GM23338 (cell line): ENCODE data around the gene DPH2. TPM values are rescaled to one million over a fixed set of nuclear protein-coding genes. Genes with fewer than 3 reads are reported as not detected.

ENCODE experiments used
- ATAC-seq: fragments of 200-7000 bp; cut with Tn5 transposase; 3 replicates; pipeline ENCODE4 v1.9.1; 2020
- DNase-seq: peaks from one replicate; pipeline ENCODE4 v3.0.0-alpha.2; 2015; ENCODE audit warnings: low spot score
- H2AFZ ChIP-seq: fragments of 200-600 bp; sonication (generic); 2 replicates; pipeline ENCODE4 v1.8.0; 2016; ENCODE audit warnings: antibody characterized with exemption, mild to moderate bottlenecking, moderate library complexity
- H3F3A ChIP-seq: fragments of 200-600 bp; sonication (generic); replicated peaks from 2 replicates; pipeline ENCODE4 v1.8.0; 2017; ENCODE audit warnings: antibody characterized with exemption, mixed run types, low read depth
- H3K27ac ChIP-seq: fragments of 200-600 bp; sonication (generic); 2 replicates; pipeline ENCODE4 v1.6.1; 2016; ENCODE audit warnings: low read depth
- H3K27me3 ChIP-seq: fragments of 200-600 bp; sonication (generic); 2 replicates; pipeline ENCODE4 v1.8.0; 2016; ENCODE audit warnings: mild to moderate bottlenecking, mixed run types, moderate library complexity; ENCODE audit not compliant: insufficient read depth
- H3K36me3 ChIP-seq: fragments of 200-600 bp; sonication (generic); 2 replicates; pipeline ENCODE4 v1.8.0; 2016; ENCODE audit warnings: mild to moderate bottlenecking; ENCODE audit not compliant: insufficient read depth
- H3K4me1 ChIP-seq: fragments of 200-600 bp; sonication (generic); 2 replicates; pipeline ENCODE4 v1.8.0; 2016; ENCODE audit warnings: mild to moderate bottlenecking, moderate library complexity; ENCODE audit not compliant: insufficient read depth
- H3K4me2 ChIP-seq: fragments of 200-600 bp; sonication (generic); 2 replicates; pipeline ENCODE4 v1.7.1; 2017; ENCODE audit warnings: mixed run types
- H3K4me3 ChIP-seq: fragments of 200-600 bp; sonication (generic); 2 replicates; pipeline ENCODE4 v1.6.1; 2016; ENCODE audit warnings: mixed run types
- H3K79me2 ChIP-seq: fragments of 200-600 bp; sonication (generic); replicated peaks from 2 replicates; pipeline ENCODE4 v1.8.0; 2017; ENCODE audit warnings: mild to moderate bottlenecking; ENCODE audit not compliant: insufficient read depth
- H3K9me2 ChIP-seq: fragments of 200-600 bp; sonication (generic); 2 replicates; pipeline ENCODE4 v1.8.0; 2017; ENCODE audit not compliant: insufficient read depth
- H4K20me1 ChIP-seq: fragments of 200-600 bp; sonication (generic); replicated peaks from 2 replicates; pipeline ENCODE4 v1.8.0; 2017; ENCODE audit warnings: mild to moderate bottlenecking; ENCODE audit not compliant: insufficient read depth
- H3K27ac Mint-ChIP-seq: 2 replicates; pipeline ENCODE4 v1.8.0; 2020; ENCODE audit warnings: inconsistent platforms, mild to moderate bottlenecking, moderate library complexity, mixed read lengths
- H3K27me3 Mint-ChIP-seq: 3 replicates; pipeline ENCODE4 v1.8.0; 2022; ENCODE audit warnings: low read depth, mild to moderate bottlenecking, moderate library complexity, mixed read lengths, inconsistent platforms; ENCODE audit not compliant: insufficient read depth, poor library complexity
- H3K36me3 Mint-ChIP-seq: 3 replicates; pipeline ENCODE4 v1.8.0; 2021; ENCODE audit warnings: low read depth, mild to moderate bottlenecking, inconsistent platforms, moderate library complexity, mixed read lengths
- H3K4me1 Mint-ChIP-seq: 3 replicates; pipeline ENCODE4 v1.8.0; 2020; ENCODE audit warnings: mild to moderate bottlenecking, inconsistent platforms, mixed read lengths
- H3K4me3 Mint-ChIP-seq: 3 replicates; pipeline ENCODE4 v1.8.0; 2021; ENCODE audit warnings: moderate library complexity, mild to moderate bottlenecking, inconsistent platforms, mixed read lengths
- H3K9me3 Mint-ChIP-seq: 3 replicates; pipeline ENCODE4 v1.8.0; 2020; ENCODE audit warnings: moderate library complexity, mild to moderate bottlenecking, inconsistent platforms, mixed read lengths
- CREB1 ChIP-seq: fragments of 250-450 bp; sonication (Bioruptor Pico); IDR thresholded peaks from 2 replicates; pipeline ENCODE4 v1.5.0; 2020; ENCODE audit warnings: low read depth, mild to moderate bottlenecking, moderate library complexity
- CTCF ChIP-seq, 2 experiments: fragments of 200-600 bp in 1 of 2; sonication (generic) in 1 of 2; conservative IDR thresholded peaks; 2 replicates each; pipeline versions ENCODE4 v1.5.1 to v1.6.1; 2016 to 2017; ENCODE audit warnings: antibody characterized with exemption in 2 of 2, low read depth in 2 of 2, mild to moderate bottlenecking in 2 of 2, moderate library complexity in 1 of 2
- ETS1 ChIP-seq: IDR thresholded peaks from 2 replicates; pipeline ENCODE4 v1.6.1; 2016; ENCODE audit warnings: antibody characterized with exemption
- EZH2 ChIP-seq: fragments of 200-600 bp; sonication (generic); IDR thresholded peaks from one replicate; pipeline ENCODE4 v1.8.0; 2017; ENCODE audit warnings: antibody characterized with exemption, mild to moderate bottlenecking, low read depth; ENCODE audit not compliant: unreplicated experiment
- EZH2phosphoT487 ChIP-seq: fragments of 200-600 bp; sonication (generic); IDR thresholded peaks from one replicate; pipeline ENCODE4 v1.8.1; 2018; ENCODE audit warnings: antibody characterized with exemption; ENCODE audit not compliant: unreplicated experiment
- JUNB ChIP-seq: IDR thresholded peaks from one replicate; pipeline ENCODE4 v1.6.1; 2016; ENCODE audit warnings: antibody characterized with exemption; ENCODE audit not compliant: unreplicated experiment
- NANOG ChIP-seq: IDR thresholded peaks from 2 replicates; pipeline ENCODE4 v1.6.1; 2016; ENCODE audit warnings: antibody characterized with exemption, borderline replicate concordance
- POLR2AphosphoS5 ChIP-seq: IDR thresholded peaks from 2 replicates; pipeline ENCODE4 v1.6.1; 2016; ENCODE audit warnings: antibody characterized with exemption, low read depth
- REST ChIP-seq: IDR thresholded peaks from one replicate; pipeline ENCODE4 v1.6.1; 2018; ENCODE audit warnings: antibody characterized with exemption; ENCODE audit not compliant: unreplicated experiment
- STAT1 ChIP-seq: IDR thresholded peaks from one replicate; pipeline ENCODE4 v1.6.1; 2016; ENCODE audit warnings: antibody characterized with exemption; ENCODE audit not compliant: unreplicated experiment
- ZNF114 ChIP-seq: fragments of 250-450 bp; sonication (Bioruptor Pico); IDR thresholded peaks from 2 replicates; pipeline ENCODE4 v1.5.0; 2020; ENCODE audit warnings: mild to moderate bottlenecking, moderate library complexity
- ZNF331 ChIP-seq: fragments of 250-450 bp; sonication (Bioruptor Pico); IDR thresholded peaks from 2 replicates; pipeline ENCODE4 v1.5.0; 2020; ENCODE audit warnings: low read depth, mild to moderate bottlenecking, moderate library complexity
- ZNF462 ChIP-seq: fragments of 250-450 bp; sonication (Bioruptor Pico); IDR thresholded peaks from 2 replicates; pipeline ENCODE4 v1.5.0; 2020; ENCODE audit warnings: mild to moderate bottlenecking, moderate library complexity
- polyA plus RNA-seq: library from polyadenylated mRNA; unstranded; fragments of >200 nt; fragmentation: Nextera tagmentation; extraction: Ambion mirVana; gene quantifications from 2 replicates; pipeline ENCODE4 v1.2.1, GENCODE V29; 2016
- total RNA-seq: library from RNA; depleted of rRNA; stranded (reverse); fragments of >200 nt; shearing (Covaris generic); gene quantifications from 2 replicates; pipeline ENCODE4 v1.2.3, GENCODE V29; 2014

DPH2 gene
- total and polyA plus RNA-seq, 2 experiments from 2014 or later, result 32.1 to 90.3 TPM

GRCh38 chr1:43987159-43987902 is 17.5 kb downstream of the DPH2 start:
- no peak overlapping the region for H3K27ac Mint-ChIP-seq
- no peak for DNase-seq

More at GRCh38 chr1:43987159-43987902, 17.5 kb downstream of the DPH2 start:
- peaks cover 12% of the 10 kb centered on the region; the same call in 2 of the 3 replicates for H3K4me1 Mint-ChIP-seq
- H3F3A ChIP-seq, result peaks cover 18% of the 10 kb centered on the region
- no peaks in the 10 kb centered on the region; the same call in 1 of the 2 replicates for H4K20me1 ChIP-seq
- H3K27ac ChIP-seq, result no peak overlapping the region
- H3K4me2 ChIP-seq, result no peak overlapping the region
- no peaks in the 10 kb centered on the region for H3K36me3 ChIP-seq
- H3K79me2 ChIP-seq, result no peaks in the 10 kb centered on the region
- H3K27me3 ChIP-seq, result 0 out of 2 replicates have a peak, but pooled peaks cover 5% of the 10 kb centered on the region
- ATAC-seq, result no peak
- peaks cover 1% of the 10 kb centered on the region for H3K4me1 ChIP-seq
- TF ChIP-seq STAT1 (no peak), ZNF462 (CRISPR knock-in tag) (no peak), EZH2 (no peak), JUNB (no peak), CREB1 (no peak), NANOG (no peak), POLR2AphosphoS5 (no peak), EZH2phosphoT487 (no peak), ZNF331 (CRISPR knock-in tag) (no peak), ETS1 (no peak), CTCF (conservative IDR thresholded peaks at IDR 0.05; ENCODE audit: low read depth in 2 of 2) (no peak), REST (no peak), ZNF114 (no peak)
- no peak overlapping the region for H2AFZ ChIP-seq
- peaks cover 29% of the 10 kb centered on the region for H3K36me3 Mint-ChIP-seq
- no peaks in the 10 kb centered on the region for H3K9me3 Mint-ChIP-seq
- H3K4me3 Mint-ChIP-seq, result no peak overlapping the region; the same call in 2 of the 3 replicates
- H3K4me3 ChIP-seq, result no peak overlapping the region
- no peaks in the 10 kb centered on the region for H3K9me2 ChIP-seq
- peaks cover 31% of the 10 kb centered on the region for H3K27me3 Mint-ChIP-seq
